GM12891 (cell line): ENCODE measurements around the gene CNGA3.

ENCODE experiments used
- PAX5 ChIP-seq: IDR thresholded peaks from 2 replicates; pipeline ENCODE4 v1.6.1; 2011; ENCODE audit warnings: low read length, moderate library complexity, mild to moderate bottlenecking; ENCODE audit not compliant: insufficient read depth, severe bottlenecking
- POLR2A ChIP-seq: IDR thresholded peaks from 2 replicates; pipeline ENCODE4 v1.6.1; 2011; ENCODE audit warnings: low read depth, low read length, control low read depth
- POLR2AphosphoS5 ChIP-seq: IDR thresholded peaks from 2 replicates; pipeline ENCODE4 v1.6.1; 2011; ENCODE audit warnings: low read depth, low read length, control low read depth
- POU2F2 ChIP-seq: IDR thresholded peaks from 2 replicates; pipeline ENCODE4 v1.6.1; 2011; ENCODE audit warnings: low read depth, mild to moderate bottlenecking, control low read depth, low read length, moderate library complexity
- SPI1 ChIP-seq: IDR thresholded peaks from 2 replicates; pipeline ENCODE4 v1.6.1; 2011; ENCODE audit warnings: low read depth, low read length, control low read depth
- TAF1 ChIP-seq: IDR thresholded peaks from 2 replicates; pipeline ENCODE4 v1.6.1; 2011; ENCODE audit warnings: low read depth, low read length, control low read depth

DNA sequence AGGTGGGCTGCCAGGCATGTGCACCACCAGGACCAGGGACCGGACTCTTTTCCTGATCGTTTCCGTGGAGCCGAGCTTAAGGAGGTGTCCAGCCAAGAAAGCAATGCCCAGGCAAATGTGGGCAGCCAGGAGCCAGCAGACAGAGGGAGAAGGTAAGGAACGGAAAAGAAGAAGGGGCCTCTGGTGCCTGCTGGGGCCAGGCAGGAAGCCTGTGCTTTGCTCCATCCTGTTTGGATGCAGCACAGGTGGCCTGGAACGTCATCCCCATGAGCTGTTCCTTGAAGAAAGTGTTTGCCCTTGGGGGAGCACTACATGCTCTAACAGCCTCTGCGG, 33.9 kb downstream of the CNGA3 start:
- TF ChIP-seq POLR2AphosphoS5, result no peak
- TF ChIP-seq POLR2A, result no peak
- no peak for TF ChIP-seq TAF1
- no peak for TF ChIP-seq SPI1
- TF ChIP-seq POU2F2, result no peak
- TF ChIP-seq PAX5, result no peak
